Endothelial cell of umbilical vein (primary cell): ENCODE measurements around the gene MAP3K10.

ENCODE experiments used
- POLR2AphosphoS5 ChIP-seq: IDR thresholded peaks from 2 replicates; pipeline ENCODE4 v1.6.1; 2012; ENCODE audit warnings: low read depth, mild to moderate bottlenecking, control low read depth, low read length, moderate library complexity; ENCODE audit not compliant: insufficient read depth
- TF ChIP-seq, protein P1 (sequence below), 2 donors: IDR thresholded peaks; 1 replicate in 1 of 2; 2 replicates in 1 of 2; pipeline ENCODE4 v1.5.1; 2011; ENCODE audit warnings: low read length in 2 of 2, mild to moderate bottlenecking in 2 of 2, moderate library complexity in 2 of 2, control low read depth in 1 of 2, inconsistent platforms in 1 of 2, low read depth in 1 of 2; ENCODE audit not compliant: insufficient read depth in 1 of 2; ENCODE audit errors: extremely low read depth in 1 of 2

- TF ChIP-seq, protein P1, sequence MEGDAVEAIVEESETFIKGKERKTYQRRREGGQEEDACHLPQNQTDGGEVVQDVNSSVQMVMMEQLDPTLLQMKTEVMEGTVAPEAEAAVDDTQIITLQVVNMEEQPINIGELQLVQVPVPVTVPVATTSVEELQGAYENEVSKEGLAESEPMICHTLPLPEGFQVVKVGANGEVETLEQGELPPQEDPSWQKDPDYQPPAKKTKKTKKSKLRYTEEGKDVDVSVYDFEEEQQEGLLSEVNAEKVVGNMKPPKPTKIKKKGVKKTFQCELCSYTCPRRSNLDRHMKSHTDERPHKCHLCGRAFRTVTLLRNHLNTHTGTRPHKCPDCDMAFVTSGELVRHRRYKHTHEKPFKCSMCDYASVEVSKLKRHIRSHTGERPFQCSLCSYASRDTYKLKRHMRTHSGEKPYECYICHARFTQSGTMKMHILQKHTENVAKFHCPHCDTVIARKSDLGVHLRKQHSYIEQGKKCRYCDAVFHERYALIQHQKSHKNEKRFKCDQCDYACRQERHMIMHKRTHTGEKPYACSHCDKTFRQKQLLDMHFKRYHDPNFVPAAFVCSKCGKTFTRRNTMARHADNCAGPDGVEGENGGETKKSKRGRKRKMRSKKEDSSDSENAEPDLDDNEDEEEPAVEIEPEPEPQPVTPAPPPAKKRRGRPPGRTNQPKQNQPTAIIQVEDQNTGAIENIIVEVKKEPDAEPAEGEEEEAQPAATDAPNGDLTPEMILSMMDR (IDR thresholded peaks at IDR 0.05; ENCODE audit: extremely low read depth in 1 of 2, insufficient read depth in 1 of 2, low read depth in 1 of 2, low read length in 2 of 2): no peak
- TF ChIP-seq POLR2AphosphoS5: no peak
Measured at GRCh38 chr19:40247735-40248262, 56.6 kb downstream of the MAP3K10 start.
